GDM1 (cell line): Measurements from ENCODE around the gene EML2.
A peak's percentile ranks its signal among the peaks of the same experiment; 100 is the strongest.
"Not testable (repeated sequence)": the region's sequence is repeated elsewhere in the genome, so short reads cannot be mapped to it uniquely, and the experiment has no call there.

ENCODE experiments used
- DNase-seq: peaks from one replicate; lab custom pipeline; 2025; lab: John Stamatoyannopoulos, UW

The EML2 gene, protein sequence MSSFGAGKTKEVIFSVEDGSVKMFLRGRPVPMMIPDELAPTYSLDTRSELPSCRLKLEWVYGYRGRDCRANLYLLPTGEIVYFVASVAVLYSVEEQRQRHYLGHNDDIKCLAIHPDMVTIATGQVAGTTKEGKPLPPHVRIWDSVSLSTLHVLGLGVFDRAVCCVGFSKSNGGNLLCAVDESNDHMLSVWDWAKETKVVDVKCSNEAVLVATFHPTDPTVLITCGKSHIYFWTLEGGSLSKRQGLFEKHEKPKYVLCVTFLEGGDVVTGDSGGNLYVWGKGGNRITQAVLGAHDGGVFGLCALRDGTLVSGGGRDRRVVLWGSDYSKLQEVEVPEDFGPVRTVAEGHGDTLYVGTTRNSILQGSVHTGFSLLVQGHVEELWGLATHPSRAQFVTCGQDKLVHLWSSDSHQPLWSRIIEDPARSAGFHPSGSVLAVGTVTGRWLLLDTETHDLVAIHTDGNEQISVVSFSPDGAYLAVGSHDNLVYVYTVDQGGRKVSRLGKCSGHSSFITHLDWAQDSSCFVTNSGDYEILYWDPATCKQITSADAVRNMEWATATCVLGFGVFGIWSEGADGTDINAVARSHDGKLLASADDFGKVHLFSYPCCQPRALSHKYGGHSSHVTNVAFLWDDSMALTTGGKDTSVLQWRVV

DNA sequence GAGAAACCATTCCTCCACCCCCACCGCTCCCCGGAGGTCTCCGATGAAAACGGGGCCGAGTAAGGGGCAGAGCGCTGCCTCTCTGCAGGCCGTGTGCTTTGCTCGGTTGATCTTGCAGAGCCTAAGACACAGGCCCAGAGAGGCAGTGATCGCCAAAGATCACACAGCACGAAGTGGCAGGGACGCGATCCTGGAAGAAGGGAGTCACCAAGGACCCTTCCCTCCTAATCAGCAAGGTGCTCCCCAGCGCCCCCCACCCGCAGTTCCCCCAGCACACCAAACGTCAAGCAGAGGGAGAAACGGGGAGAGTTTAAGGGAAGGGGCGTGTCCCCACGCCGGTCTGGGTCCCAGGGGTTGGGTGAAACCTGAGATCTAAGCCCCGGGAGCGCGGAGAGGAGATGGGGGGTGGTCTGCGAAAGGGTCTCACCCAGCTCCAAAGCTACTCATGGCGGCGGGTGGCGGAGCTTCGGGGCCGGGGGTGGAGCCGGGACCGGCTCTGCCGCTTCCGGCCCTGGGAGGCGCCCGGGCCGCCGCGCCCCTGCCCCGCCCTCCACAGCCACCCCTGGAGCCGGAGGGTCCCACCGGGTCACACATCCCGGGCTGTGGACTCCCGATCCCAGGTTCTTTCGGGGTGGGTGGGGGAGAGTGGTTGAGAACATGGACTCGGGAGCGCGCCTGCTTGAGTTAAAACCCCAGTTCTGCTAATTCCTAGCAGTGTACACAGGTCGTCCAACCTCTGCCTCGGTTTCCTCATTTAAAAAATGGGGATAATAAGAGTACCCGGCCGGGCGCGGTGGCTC, at the start of gene EML2:
TSS of gene EML2 (minus strand) at position 468 of the 800 bp plus-strand sequence. CDS start at position 447, 21 bp downstream.
- DNase-seq, result peak; percentile 30

GRCh38 chr19:45687599-45687998, 48.4 kb upstream of the EML2 start:
- DNase-seq, result no peak

GRCh38 chr19:45685045-45685444, 45.8 kb upstream of the EML2 start:
- not testable (repeated sequence) for DNase-seq

DNA sequence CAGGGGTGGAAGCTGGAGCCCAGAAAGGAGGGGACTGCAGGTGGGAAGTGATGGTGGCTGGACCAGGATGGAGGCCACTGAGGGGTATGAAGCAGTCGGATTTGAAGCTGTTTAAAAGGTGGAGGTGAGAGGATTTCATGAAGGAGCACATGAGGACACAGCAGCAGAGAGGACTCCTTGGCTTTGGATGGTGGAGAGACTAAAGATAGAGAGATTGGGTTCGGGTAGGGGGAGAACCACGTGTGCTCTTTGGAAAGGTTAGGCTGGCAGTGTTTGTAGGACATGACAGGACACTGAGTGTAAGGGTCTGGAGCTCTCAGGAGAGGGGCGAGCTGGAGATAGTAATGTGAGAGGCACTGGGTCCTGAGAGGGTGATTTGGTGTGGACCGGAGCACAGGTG, 43.7 kb upstream of the EML2 start:
- DNase-seq, result no peak

- DNase-seq, result no peak
Measured at GRCh38 chr19:45682117-45682516, 42.9 kb upstream of the EML2 start.

DNA sequence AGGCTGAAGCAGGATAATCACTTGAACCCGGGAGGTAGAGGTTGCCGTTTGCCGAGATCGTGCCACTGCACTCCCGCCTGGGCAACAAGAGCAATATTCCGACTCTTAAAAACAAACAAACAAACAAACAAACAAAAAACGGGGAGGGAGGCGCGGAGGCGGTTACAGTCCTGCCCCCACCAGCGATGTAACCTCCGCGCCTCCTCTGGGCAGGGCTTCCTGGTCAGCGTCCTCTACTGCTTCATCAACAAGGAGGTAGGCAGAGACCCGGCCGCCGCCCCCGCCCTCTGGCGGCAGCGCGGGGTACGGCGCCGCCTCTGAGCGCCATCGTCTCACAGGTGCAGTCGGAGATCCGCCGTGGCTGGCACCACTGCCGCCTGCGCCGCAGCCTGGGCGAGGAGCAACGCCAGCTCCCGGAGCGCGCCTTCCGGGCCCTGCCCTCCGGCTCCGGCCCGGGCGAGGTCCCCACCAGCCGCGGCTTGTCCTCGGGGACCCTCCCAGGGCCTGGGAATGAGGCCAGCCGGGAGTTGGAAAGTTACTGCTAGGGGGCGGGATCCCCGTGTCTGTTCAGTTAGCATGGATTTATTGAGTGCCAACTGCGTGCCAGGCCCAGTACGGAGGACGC, 42.3 kb upstream of the EML2 start:
- peak; percentile 65 for DNase-seq

DNA sequence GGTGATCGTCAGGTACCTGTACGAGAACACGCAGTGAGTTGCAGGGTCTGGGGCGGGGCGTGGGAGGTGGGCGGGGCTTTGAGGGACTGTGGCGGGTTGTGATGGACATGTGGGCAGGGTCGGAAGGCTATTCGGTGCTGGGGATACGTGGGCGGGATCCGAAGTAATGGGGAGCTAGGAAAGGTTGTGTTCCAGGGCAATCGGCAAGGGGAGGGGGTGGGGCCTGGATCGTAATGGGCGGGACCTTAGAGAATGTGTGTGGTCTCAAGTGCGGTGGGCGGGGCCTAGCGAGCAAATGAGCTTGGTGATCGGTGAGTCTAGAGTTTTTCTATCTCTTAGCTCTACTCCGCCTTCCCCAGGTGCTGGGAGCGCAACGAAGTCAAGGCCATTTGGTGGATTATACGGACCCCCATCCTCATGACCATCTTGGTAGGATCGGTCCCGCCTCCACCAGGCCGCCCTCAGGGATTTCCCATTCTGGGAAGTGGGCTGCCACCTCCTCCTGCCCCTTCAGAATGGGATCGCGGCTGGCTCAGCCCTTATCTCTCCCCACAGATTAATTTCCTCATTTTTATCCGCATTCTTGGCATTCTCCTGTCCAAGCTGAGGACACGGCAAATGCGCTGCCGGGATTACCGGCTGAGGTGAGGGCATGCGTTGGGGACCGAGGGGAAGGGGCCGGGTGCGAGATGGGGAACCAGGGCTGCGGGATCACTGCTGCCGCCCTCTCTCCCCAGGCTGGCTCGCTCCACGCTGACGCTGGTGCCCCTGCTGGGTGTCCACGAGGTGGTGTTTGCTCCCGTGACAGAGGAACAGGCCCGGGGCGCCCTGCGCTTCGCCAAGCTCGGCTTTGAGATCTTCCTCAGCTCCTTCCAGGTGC, 38.4 kb upstream of the EML2 start:
- DNase-seq, result peak; percentile 69

GRCh38 chr19:45676851-45677263, 37.7 kb upstream of the EML2 start:
- no peak for DNase-seq

DNA sequence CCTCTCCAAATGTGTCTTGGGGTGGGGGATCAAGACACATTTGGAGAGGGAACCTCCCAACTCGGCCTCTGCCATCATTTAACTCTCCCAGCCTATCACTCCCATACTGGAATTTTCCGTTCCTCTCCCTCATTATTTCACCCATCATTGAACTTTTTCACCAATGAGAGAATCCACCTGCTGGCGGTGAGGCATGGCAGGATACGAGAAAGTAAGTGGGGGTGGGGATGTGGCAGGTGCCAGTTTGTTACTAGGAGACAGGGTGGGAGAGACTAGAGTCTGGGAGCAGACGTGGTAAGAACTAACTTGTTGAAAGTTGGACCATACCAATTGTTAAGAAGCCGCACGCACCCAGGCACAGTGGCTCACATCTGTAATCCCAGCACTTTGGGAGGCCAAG, 35.7 kb upstream of the EML2 start:
- DNase-seq, result no peak

DNA sequence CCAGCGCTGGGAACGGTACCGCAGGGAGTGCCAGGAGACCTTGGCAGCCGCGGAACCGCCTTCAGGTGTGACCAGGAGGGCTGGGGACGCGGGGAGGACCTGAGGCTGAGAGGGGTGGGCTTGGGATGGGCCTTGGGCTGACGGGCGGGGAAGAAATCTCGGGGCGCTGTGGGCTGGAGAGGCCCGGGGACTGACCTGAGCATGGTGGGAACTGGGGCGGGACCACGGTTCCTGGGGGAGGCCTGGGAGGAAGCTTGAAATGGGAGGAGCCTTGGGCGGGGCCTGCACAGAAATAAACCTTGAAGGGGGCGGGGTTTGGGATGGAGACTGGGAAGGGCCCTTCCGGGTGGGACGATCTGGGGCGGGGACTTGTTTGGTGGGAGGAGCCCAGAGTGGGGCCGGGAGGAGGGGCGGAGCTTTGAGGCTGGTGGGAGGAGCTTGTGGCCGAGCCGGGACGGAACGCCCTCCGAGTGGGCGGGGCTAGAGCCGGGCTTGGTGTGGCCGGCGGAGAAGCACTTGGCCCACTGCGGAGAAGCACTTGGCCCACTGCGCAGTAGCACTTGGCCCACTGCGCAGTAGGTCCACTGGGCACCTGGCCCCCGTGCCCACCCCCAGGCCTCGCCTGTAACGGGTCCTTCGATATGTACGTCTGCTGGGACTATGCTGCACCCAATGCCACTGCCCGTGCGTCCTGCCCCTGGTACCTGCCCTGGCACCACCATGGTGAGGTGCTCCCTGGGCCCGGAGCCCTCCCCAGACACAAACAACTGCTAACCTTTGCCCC, 31.7 kb upstream of the EML2 start:
- DNase-seq, result no peak

GRCh38 chr19:45668342-45668871, 29.2 kb upstream of the EML2 start:
- DNase-seq, result no peak

DNA sequence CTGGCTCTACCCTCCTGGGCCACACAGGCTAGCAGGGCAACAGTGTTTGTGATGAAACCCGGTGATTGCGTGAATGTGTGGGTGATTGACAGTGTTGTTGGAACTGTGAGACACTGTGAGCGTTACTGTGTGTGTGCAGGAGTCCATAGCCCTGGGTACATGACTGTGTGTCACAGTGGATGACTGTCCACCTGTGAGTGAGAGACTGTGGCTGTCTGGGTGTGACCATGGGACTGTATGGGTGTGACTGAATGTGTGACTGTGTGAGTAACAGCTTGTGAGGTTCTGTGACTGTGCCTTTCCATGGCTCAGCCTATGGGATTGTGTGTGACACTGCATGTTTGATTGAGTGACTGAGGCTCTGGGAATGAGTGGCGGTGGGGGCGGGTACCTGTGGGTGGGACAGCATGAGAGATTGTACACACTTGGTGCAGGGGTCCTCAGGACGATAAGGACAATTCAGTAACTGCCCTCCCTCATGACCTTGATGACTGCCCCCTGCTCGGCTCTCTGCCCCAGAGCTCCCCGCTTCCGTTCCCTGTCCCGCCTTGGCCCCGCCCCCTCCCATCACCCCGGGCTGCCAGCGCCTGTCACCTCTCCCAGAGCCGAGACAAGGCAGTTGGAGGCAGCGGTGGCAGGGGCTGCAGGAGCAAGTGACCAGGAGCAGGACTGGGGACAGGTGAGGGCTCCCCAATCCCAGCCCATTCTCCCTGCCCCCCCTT, 28.6 kb upstream of the EML2 start, which contains the start of gene GIPR:
TSS of gene GIPR (plus strand) at position 602 of the 722 bp plus-strand sequence. CDS start 1,300 bp downstream, outside the sequence.
- no peak for DNase-seq

GRCh38 chr19:45664575-45664974, 25.4 kb upstream of the EML2 start:
- no peak for DNase-seq

- peak; percentile 38 for DNase-seq
Measured at GRCh38 chr19:45663800-45664199, 24.6 kb upstream of the EML2 start.

DNA sequence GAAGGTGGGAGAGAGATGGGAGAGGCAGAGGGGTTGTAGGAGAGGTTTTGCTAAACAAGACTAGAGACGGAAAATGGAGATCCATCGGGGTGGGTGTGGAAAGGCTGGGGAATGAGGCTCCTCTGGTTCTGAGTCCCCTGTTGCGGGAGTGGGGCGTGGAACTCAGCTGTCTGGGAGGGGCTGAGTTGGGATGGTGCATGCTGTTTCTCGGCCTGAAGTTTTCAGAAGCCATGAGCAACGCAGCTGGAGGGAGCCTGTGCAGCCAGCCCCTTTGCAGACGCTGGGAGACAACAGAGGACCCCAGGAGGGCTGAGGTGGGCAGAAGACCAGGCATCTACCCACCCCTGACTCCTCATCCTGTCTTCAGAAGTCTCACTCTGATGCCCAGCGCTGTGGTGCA, 21.4 kb upstream of the EML2 start:
- DNase-seq, result no peak

DNA sequence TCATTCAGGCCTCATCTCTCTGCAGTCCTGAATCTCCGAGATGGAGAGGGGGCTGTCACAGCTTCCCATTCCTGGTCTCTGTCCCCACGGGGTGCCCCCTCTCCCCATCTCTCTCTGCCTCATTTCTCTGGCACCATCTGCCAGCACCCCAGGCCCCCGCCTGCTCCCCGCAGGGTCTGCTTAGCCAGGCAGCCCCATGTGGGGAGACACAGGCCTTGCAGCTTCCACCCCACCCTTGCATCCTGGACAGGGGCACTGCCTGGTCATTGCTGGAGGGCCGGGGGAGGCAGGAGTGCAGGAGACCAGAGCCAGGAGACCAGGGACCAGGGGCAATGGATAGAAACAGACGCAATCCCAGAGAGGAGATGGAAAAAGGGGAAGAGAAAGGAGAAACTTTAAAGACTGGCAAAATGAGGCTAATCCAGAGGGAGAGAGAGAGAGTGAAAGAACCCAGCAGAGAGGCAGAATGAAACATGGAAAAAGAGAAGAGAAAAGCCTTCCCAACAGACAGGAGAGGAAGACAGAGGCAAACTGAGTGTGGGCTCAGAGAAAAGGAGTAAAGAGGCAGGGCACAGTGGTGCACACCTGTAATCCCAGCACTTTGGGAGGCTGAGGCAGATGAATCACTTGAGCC, 20.0 kb upstream of the EML2 start:
- no peak for DNase-seq

- DNase-seq, result no peak
Measured at GRCh38 chr19:45657520-45658167, 18.4 kb upstream of the EML2 start.

- no peak for DNase-seq
Measured at GRCh38 chr19:45655073-45655472, 15.9 kb upstream of the EML2 start.
